ENCODE measurements around the gene RMND1. TPM values are rescaled to one million over a fixed set of nuclear protein-coding genes. Genes with fewer than 3 reads are reported as not detected.
A peak's percentile ranks its signal among the peaks of the same experiment; 100 is the strongest.

Gene RMND1
- total and polyA plus RNA-seq, 2 of the 13 experiments (the other 11 are each of a cell fraction or from before 2014, with no cell fraction given): 34.0 to 72.5 TPM

GRCh38 chr6:151390851-151391470, 61.0 kb downstream of the RMND1 start (continued):
- TF ChIP-seq PRDM10 (CRISPR knock-in tag; IDR thresholded peaks at IDR 0.05; ENCODE audit: low read depth): no peak
- peak; percentile 54; the same call in 1 of the 2 replicates for TF ChIP-seq KDM5A (IDR thresholded peaks at IDR 0.05; ENCODE audit: borderline replicate concordance, low read length)
- no peak for TF ChIP-seq CEBPZ (IDR thresholded peaks at IDR 0.05; ENCODE audit: low read length)
- TF ChIP-seq KAT7 (CRISPR knock-in tag; IDR thresholded peaks at IDR 0.05; ENCODE audit: borderline replicate concordance): no peak
- no peak for TF ChIP-seq POGZ (CRISPR knock-in tag; IDR thresholded peaks at IDR 0.05)
- TF ChIP-seq ZNF3 (CRISPR knock-in tag; IDR thresholded peaks at IDR 0.05): no peak
- 0 out of 2 replicates have a peak, but pooled peaks have one; percentile 57 for TF ChIP-seq ZNF101 (CRISPR knock-in tag; IDR thresholded peaks at IDR 0.05; ENCODE audit: borderline replicate concordance, low read depth)
- no peak for TF ChIP-seq ISL2 (CRISPR knock-in tag; IDR thresholded peaks at IDR 0.05)
- TF ChIP-seq EEA1 (CRISPR knock-in tag; IDR thresholded peaks at IDR 0.05; ENCODE audit: borderline replicate concordance): no peak; the same call in 1 of the 2 replicates
- TF ChIP-seq POLR2AphosphoS5 (IDR thresholded peaks at IDR 0.05; ENCODE audit: low read depth, low read length): no peak
- no peak for TF ChIP-seq PITX1 (CRISPR knock-in tag; IDR thresholded peaks at IDR 0.05)
- TF ChIP-seq SIN3A (IDR thresholded peaks at IDR 0.05; ENCODE audit: borderline replicate concordance, low read depth, low read length): no peak
- no peak for TF ChIP-seq ZNF710 (CRISPR knock-in tag; IDR thresholded peaks at IDR 0.05; ENCODE audit: borderline replicate concordance)
- TF ChIP-seq ZNF329 (CRISPR knock-in tag; IDR thresholded peaks at IDR 0.05; ENCODE audit: low read depth): no peak
- no peak for TF ChIP-seq GATAD2A (CRISPR knock-in tag; IDR thresholded peaks at IDR 0.05)
- peak; percentile 59 for TF ChIP-seq POLR2G (IDR thresholded peaks at IDR 0.05; ENCODE audit: low read depth, low read length)
- no peak for TF ChIP-seq GPBP1L1 (CRISPR knock-in tag; IDR thresholded peaks at IDR 0.05)
- no peak for TF ChIP-seq ATF5 (CRISPR knock-in tag; IDR thresholded peaks at IDR 0.05; ENCODE audit: low read depth)
- TF ChIP-seq ZNF674 (CRISPR knock-in tag; IDR thresholded peaks at IDR 0.05; ENCODE audit: low read depth): no peak

Measured in HepG2 (cell line).